ENCODE results near the gene MMP15. TPM values are rescaled to one million over a fixed set of nuclear protein-coding genes. Genes with fewer than 3 reads are reported as not detected.

MMP15 gene
- total and polyA plus RNA-seq, 4 donors: 7.0 to 38.8 (median 21.4) TPM

DNA sequence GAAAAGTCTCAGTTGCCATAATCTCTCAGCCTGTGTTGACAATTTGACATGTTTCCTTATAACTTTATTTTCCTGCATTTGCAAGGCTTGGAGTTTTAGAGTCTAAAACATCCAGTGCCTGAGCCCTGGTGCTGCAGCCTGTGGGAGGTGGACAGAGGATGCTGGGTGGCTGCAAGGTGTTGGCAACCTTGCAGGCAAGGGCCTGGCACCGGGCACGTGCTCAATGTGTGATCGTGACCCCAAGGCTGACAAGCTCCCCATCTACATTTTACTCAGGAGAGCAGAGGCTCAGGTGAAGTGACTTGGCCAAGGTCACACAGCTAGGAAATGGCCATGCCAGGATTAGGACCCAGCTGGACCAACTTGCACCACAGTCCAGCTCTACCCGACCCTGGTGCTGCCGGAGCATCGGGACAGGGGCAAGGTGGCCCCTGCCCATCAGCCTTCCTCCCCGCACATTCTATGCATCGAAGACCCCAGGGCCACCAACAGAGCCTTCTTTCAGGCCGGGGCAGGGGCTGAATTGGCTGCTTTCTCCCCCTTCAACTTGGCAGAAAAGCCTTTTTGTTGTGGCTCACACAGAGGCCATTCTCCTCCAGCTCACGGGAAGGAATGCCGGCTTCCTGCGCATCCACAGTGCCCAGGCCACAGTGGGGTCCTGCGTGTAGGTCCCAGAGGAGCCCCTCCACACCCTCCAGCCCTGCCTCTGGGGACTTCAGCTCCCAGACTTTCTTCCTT, 23.1 kb downstream of the MMP15 start (continued):
- TF ChIP-seq, protein P1, sequence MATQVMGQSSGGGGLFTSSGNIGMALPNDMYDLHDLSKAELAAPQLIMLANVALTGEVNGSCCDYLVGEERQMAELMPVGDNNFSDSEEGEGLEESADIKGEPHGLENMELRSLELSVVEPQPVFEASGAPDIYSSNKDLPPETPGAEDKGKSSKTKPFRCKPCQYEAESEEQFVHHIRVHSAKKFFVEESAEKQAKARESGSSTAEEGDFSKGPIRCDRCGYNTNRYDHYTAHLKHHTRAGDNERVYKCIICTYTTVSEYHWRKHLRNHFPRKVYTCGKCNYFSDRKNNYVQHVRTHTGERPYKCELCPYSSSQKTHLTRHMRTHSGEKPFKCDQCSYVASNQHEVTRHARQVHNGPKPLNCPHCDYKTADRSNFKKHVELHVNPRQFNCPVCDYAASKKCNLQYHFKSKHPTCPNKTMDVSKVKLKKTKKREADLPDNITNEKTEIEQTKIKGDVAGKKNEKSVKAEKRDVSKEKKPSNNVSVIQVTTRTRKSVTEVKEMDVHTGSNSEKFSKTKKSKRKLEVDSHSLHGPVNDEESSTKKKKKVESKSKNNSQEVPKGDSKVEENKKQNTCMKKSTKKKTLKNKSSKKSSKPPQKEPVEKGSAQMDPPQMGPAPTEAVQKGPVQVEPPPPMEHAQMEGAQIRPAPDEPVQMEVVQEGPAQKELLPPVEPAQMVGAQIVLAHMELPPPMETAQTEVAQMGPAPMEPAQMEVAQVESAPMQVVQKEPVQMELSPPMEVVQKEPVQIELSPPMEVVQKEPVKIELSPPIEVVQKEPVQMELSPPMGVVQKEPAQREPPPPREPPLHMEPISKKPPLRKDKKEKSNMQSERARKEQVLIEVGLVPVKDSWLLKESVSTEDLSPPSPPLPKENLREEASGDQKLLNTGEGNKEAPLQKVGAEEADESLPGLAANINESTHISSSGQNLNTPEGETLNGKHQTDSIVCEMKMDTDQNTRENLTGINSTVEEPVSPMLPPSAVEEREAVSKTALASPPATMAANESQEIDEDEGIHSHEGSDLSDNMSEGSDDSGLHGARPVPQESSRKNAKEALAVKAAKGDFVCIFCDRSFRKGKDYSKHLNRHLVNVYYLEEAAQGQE (IDR thresholded peaks at IDR 0.05): no peak
- no peak for TF ChIP-seq SP1 (IDR thresholded peaks at IDR 0.05)
- no peak for TF ChIP-seq RAD21 (IDR thresholded peaks at IDR 0.05)
- TF ChIP-seq, protein P2, sequence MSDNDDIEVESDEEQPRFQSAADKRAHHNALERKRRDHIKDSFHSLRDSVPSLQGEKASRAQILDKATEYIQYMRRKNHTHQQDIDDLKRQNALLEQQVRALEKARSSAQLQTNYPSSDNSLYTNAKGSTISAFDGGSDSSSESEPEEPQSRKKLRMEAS (IDR thresholded peaks at IDR 0.05): no peak

DNA sequence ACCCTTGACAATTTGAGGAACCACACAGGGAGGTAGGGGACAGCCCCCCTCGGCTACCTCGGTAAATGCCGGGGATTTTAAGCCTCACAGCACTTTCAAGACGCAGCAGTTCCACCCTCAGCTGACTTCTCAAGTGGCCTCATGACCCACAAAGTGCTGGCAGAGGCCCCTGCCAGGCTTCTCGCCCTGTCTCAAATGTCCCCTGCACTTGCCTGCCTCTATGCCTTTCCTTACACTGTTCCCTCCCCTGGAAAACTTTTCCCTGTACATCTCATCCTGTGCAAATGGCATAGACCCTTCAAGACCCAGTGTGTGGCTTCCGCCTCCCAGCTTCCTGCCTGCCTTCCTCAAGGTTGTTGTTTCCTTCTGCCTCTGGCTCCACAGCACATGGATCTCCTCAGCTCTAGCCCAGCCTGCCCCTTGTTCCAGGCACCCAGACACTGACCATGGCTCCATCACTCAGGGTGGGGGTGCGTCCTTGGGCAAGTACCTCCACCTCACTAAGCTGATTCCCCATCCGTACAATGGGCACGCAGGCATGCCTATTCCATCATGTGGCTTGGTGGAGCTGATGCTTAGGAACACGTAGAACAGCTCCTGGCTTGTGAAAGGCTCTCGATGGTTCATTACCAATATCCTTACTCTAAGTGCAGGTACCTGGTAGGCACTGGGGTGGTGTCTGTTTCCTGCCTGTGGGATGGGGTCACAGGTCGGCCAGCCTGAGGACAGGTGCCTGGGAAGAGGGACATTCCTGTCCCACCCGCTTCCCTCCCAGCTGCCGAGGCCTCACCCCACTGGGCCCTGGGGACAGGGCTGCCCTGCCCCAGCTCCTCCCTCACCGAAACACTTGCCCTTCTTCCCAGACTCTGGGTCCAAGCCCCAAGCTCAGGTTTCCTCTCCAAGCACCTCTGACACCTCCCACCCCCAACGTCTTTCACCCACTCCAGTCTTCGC, 24.0 kb downstream of the MMP15 start:
- Histone ChIP-seq H3K4me3 (ENCODE audit: low read depth in 1 of 3, low read length in 3 of 3) (no peak overlapping the region), H3K9ac (ENCODE audit: low read depth in 1 of 2, low read length in 2 of 2) (no peak overlapping the region), H3K9me3 (ENCODE audit: control insufficient read depth in 4 of 4, low read length in 3 of 4) (no peaks in the 10 kb centered on the region), H3K27ac (ENCODE audit: low read depth in 1 of 2, low read length in 2 of 2) (no peak overlapping the region), H3K36me3 (ENCODE audit: control insufficient read depth in 4 of 4, insufficient read depth in 3 of 4, low read depth in 1 of 4, low read length in 3 of 4) (peaks cover 0 to 6% (median 0%) of the 10 kb centered on the region in 4 donors), H3K27me3 (ENCODE audit: control insufficient read depth in 4 of 4, insufficient read depth in 4 of 4, low read length in 3 of 4) (no peaks in the 10 kb centered on the region), H3K4me1 (ENCODE audit: control insufficient read depth in 4 of 4, insufficient read depth in 4 of 4, low read length in 3 of 4) (no peaks in the 10 kb centered on the region)
- 84% methylated on average over 17 of the region's 17 CpGs for WGBS
- TF ChIP-seq FOXA1 (IDR thresholded peaks at IDR 0.05) (no peak), FOXA2 (IDR thresholded peaks at IDR 0.05) (no peak), YY1 (IDR thresholded peaks at IDR 0.05) (no peak), JUND (IDR thresholded peaks at IDR 0.05) (no peak), HNF4A (conservative IDR thresholded peaks at IDR 0.05) (no peak), TAF1 (conservative IDR thresholded peaks at IDR 0.05) (no peak), RAD21 (IDR thresholded peaks at IDR 0.05) (no peak), RXRA (IDR thresholded peaks at IDR 0.05) (no peak), NR2F2 (IDR thresholded peaks at IDR 0.05) (no peak), GABPA (IDR thresholded peaks at IDR 0.05 in 1 of 2, conservative IDR thresholded peaks at IDR 0.05 in 1 of 2) (no peak), SP1 (IDR thresholded peaks at IDR 0.05) (no peak), HNF4G (IDR thresholded peaks at IDR 0.05) (no peak)
- TF ChIP-seq, protein P3, sequence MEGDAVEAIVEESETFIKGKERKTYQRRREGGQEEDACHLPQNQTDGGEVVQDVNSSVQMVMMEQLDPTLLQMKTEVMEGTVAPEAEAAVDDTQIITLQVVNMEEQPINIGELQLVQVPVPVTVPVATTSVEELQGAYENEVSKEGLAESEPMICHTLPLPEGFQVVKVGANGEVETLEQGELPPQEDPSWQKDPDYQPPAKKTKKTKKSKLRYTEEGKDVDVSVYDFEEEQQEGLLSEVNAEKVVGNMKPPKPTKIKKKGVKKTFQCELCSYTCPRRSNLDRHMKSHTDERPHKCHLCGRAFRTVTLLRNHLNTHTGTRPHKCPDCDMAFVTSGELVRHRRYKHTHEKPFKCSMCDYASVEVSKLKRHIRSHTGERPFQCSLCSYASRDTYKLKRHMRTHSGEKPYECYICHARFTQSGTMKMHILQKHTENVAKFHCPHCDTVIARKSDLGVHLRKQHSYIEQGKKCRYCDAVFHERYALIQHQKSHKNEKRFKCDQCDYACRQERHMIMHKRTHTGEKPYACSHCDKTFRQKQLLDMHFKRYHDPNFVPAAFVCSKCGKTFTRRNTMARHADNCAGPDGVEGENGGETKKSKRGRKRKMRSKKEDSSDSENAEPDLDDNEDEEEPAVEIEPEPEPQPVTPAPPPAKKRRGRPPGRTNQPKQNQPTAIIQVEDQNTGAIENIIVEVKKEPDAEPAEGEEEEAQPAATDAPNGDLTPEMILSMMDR (IDR thresholded peaks at IDR 0.05; ENCODE audit: low read depth, low read length, missing input control): no peak
- TF ChIP-seq, protein P1 (IDR thresholded peaks at IDR 0.05): no peak
- TF ChIP-seq, protein P2 (IDR thresholded peaks at IDR 0.05): no peak
- TF ChIP-seq, protein P4, sequence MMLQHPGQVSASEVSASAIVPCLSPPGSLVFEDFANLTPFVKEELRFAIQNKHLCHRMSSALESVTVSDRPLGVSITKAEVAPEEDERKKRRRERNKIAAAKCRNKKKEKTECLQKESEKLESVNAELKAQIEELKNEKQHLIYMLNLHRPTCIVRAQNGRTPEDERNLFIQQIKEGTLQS (IDR thresholded peaks at IDR 0.05): no peak
- no peak for DNase-seq (ENCODE audit: low spot score)

Data from liver (tissue), 9 donors.